Adrenal gland (tissue), 12 donors: Measurements from ENCODE around the gene CHST11. TPM values are rescaled to one million over a fixed set of nuclear protein-coding genes. Genes with fewer than 3 reads are reported as not detected.
"Not testable (repeated sequence)": the region's sequence is repeated elsewhere in the genome, so short reads cannot be mapped to it uniquely, and the experiment has no call there.

Experiments used
- DNase-seq, 7 donors: peaks; one replicate each; pipeline ENCODE4 v3.0.0-alpha.2; 2019 to 2020
- H3K27ac ChIP-seq, 5 donors: fragments of 200-600 bp; sonication (generic) in 4 of 5; 1 replicate in 3 of 5; 2 replicates in 2 of 5; pipeline versions ENCODE4 v1.5.1 to v1.8.0; 2016 to 2020; ENCODE audit warnings: mild to moderate bottlenecking in 1 of 5
- H3K27me3 ChIP-seq: fragments of 200-600 bp; 2 replicates; pipeline ENCODE4 v1.8.0; 2021
- H3K36me3 ChIP-seq, 2 donors: fragments of 200-600 bp; replicated peaks in 1 of 2; 1 replicate in 1 of 2; 2 replicates in 1 of 2; pipeline versions ENCODE4 v1.5.1 to v1.8.0; 2018 to 2022
- H3K4me1 ChIP-seq, 2 donors: fragments of 200-600 bp; replicated peaks in 1 of 2; 1 replicate in 1 of 2; 2 replicates in 1 of 2; pipeline versions ENCODE4 v1.5.1 to v1.8.0; 2018 to 2021
- H3K4me3 ChIP-seq, 4 donors: fragments of 200-600 bp; sonication (generic) in 3 of 4; one replicate each; pipeline ENCODE4 v1.5.1; 2016 to 2018
- H3K9me3 ChIP-seq, 3 donors: fragments of 200-600 bp; sonication (generic) in 1 of 3; replicated peaks in 1 of 3; 1 replicate in 2 of 3; 2 replicates in 1 of 3; pipeline versions ENCODE4 v1.5.1 to v1.8.0; 2016 to 2021
- POLR2A ChIP-seq, 2 donors: fragments of 450-650 bp; IDR thresholded peaks; one replicate each; pipeline ENCODE4 v1.6.1; 2017; ENCODE audit warnings: antibody characterized with exemption in 2 of 2, mild to moderate bottlenecking in 2 of 2, moderate library complexity in 1 of 2
- WGBS, 4 donors: extraction: QIAGEN DNeasy Blood & Tissue Kit in 2 of 4; methylation state at CpG; one replicate each; pipeline versions ENCODE4 v1.1.5 to v1.1.7; 2013 to 2017; 5-methylcytosine and 5-hydroxymethylcytosine counted together
- intact Hi-C, 2 donors: fragments of 100-400 bp; cut with DNase I; formaldehyde crosslinking; loops; one replicate each; pipeline versions ENCODE4 v1.14.1 to v1.15.0; 2022 to 2023
- polyA plus RNA-seq, 3 donors: library from polyadenylated mRNA; stranded (reverse); fragments of 200-250 nt in 2 of 3; fragments of 350-450 nt in 1 of 3; fragmentation: Illumina TruSeq in 1 of 3; extraction: RNeasy Lipid Tissue Mini Kit (QIAGEN cat#74804) in 1 of 3; gene quantifications; one replicate each; pipeline ENCODE4 v1.2.3, GENCODE V29; 2013 to 2014
- total RNA-seq, 9 donors: library from RNA; depleted of rRNA in 4 of 9; stranded (reverse); fragments of >200 nt in 4 of 9; fragments of 120-200 nt in 1 of 9; fragmentation: NEBNext Ultra II Directional in 1 of 9; extraction: Animal tissue kit (Norgen Biotek cat#: 25700) in 1 of 9; gene quantifications; one replicate each; pipeline versions ENCODE4 v1.1.0 to v1.2.4, GENCODE V29; 2013 to 2023
- TF ChIP-seq, protein P1 (sequence below), 6 experiments: fragments of 450-650 bp in 4 of 6; fragments of 200-600 bp in 2 of 6; sonication (generic) in 1 of 6; IDR thresholded peaks; 1 replicate in 5 of 6; 2 replicates in 1 of 6; pipeline versions ENCODE4 v1.5.1 to v1.8.0; 2016 to 2021; ENCODE audit warnings: antibody characterized with exemption in 6 of 6, mild to moderate bottlenecking in 2 of 6, moderate library complexity in 1 of 6
- donor health status: healthy with polysubstance abuse.
- donor health status: Bipolar disorder and iron deficiency.
- donor health status: DM: yes; HTN: yes; CAD: no.
- donor health status: DM: no; HTN: no; CAD: no.
- donor health status: DM: no; HTN: no; CAD: no.
- donor health status: DM: yes; HTN: yes; CAD: no.

The CHST11 gene
- total and polyA plus RNA-seq, 12 donors: 6.2 to 95.1 (median 29.8) TPM

DNA sequence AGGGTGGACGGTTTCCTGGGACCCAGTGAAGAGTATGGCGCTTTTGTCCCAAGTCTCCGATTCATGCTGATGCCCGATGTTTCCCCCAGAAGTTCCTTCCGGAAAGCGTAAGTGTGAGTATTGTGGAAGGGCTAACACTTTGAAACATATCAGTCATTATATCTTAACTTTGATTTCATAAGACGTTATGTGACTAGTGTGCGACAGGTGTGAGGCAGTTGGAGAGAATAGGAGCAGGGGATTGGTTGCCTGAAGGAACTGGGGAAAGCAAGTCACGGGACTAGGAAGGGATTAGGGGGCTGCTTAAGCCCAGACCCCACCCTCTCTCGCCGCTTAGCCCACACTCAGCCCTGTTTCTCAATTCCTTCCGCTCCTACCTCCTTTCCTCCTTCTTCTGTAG lies 154.9 kb downstream of the CHST11 start:
- Histone ChIP-seq H3K4me1 (peaks cover 0 to 10% of the 10 kb centered on the region in 2 donors), H3K9me3 (no peaks in the 10 kb centered on the region), H3K36me3 (no peaks in the 10 kb centered on the region), H3K4me3 (no peak overlapping the region), H3K27ac (no peak overlapping the region), H3K27me3 (no peaks in the 10 kb centered on the region)
- intact Hi-C loops: no loop called here
- TF ChIP-seq, protein P1, sequence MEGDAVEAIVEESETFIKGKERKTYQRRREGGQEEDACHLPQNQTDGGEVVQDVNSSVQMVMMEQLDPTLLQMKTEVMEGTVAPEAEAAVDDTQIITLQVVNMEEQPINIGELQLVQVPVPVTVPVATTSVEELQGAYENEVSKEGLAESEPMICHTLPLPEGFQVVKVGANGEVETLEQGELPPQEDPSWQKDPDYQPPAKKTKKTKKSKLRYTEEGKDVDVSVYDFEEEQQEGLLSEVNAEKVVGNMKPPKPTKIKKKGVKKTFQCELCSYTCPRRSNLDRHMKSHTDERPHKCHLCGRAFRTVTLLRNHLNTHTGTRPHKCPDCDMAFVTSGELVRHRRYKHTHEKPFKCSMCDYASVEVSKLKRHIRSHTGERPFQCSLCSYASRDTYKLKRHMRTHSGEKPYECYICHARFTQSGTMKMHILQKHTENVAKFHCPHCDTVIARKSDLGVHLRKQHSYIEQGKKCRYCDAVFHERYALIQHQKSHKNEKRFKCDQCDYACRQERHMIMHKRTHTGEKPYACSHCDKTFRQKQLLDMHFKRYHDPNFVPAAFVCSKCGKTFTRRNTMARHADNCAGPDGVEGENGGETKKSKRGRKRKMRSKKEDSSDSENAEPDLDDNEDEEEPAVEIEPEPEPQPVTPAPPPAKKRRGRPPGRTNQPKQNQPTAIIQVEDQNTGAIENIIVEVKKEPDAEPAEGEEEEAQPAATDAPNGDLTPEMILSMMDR (IDR thresholded peaks at IDR 0.05): no peak
- TF ChIP-seq POLR2A (IDR thresholded peaks at IDR 0.05): no peak
- no peak for DNase-seq
- WGBS, 4 donors: 96 to 98% (median 97%) methylated on average over 12 of the region's 12 CpGs

DNA sequence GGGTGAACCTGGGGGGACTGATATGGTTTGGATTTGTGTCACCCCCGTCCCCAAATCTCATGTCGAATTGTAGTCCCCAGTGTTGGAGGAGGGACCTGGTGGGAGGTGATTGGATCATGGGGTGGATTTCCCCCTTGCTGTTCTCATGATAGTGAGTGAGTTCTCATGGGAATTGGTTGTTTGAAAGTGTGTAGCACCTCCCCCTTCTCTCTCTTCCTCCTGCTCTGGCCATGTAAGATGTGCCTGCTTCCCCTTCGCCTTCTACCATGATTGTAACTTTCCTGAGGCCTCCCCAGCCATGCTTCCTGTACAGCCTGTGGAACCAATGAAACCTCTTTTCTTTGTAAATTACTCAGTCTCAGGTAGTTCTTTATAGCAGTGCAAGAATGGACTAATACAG lies 156.6 kb downstream of the CHST11 start:
- WGBS, 4 donors: 93 to 96% (median 95%) methylated on average over 3 of the region's 3 CpGs
- H3K9me3 ChIP-seq, H3K27ac ChIP-seq: not testable (repeated sequence)

DNA sequence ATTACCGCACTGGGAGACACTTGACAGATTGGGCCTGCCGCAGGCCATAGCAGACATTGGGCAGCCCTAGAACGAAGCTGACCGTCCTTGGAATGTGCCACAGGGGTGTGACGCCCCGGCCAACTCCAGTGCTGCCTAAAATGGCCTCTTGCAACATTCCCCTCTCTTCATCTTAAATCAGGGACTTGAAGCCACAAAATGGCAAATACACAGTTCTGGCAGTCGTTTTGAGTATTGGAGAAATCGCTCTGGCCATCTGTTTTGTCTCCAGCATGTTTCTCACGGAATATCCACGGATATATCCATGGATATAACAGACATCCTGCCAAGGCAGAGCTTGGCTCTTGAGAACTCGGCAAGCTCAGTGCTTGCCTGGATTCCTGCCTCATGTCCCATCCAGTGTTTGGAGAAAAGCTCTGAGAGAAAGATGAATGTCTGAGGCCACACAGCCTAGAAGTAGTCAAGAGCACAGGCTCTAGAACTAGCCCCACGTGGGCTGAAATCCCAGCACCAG lies 158.4 kb downstream of the CHST11 start:
- Histone ChIP-seq H3K4me1 (peaks cover under 1 to 6% of the 10 kb centered on the region in 2 donors), H3K27me3 (no peaks in the 10 kb centered on the region), H3K27ac (peak overlapping the region in 1 of 5 donors; percentile 41), H3K4me3 (no peak overlapping the region), H3K36me3 (no peaks in the 10 kb centered on the region), H3K9me3 (no peaks in the 10 kb centered on the region)
- intact Hi-C loops: no loop called here
- 62 to 72% (median 68%) methylated on average over 7 to 12 of the region's 12 CpGs for WGBS, 4 donors
- DNase-seq: peak in 6 of 7 donors; percentile 27 to 75 (median 62)
- TF ChIP-seq POLR2A (IDR thresholded peaks at IDR 0.05): no peak
- TF ChIP-seq, protein P1 (IDR thresholded peaks at IDR 0.05): no peak

More for the DNA sequence above, 156.6 kb downstream of the CHST11 start:
- DNase-seq, H3K36me3 ChIP-seq, H3K27me3 ChIP-seq, intact Hi-C loops, H3K4me3 ChIP-seq: not testable (repeated sequence)
- H3K4me1 ChIP-seq: peaks cover 0 to 10% of the 10 kb centered on the region in 2 donors

DNA sequence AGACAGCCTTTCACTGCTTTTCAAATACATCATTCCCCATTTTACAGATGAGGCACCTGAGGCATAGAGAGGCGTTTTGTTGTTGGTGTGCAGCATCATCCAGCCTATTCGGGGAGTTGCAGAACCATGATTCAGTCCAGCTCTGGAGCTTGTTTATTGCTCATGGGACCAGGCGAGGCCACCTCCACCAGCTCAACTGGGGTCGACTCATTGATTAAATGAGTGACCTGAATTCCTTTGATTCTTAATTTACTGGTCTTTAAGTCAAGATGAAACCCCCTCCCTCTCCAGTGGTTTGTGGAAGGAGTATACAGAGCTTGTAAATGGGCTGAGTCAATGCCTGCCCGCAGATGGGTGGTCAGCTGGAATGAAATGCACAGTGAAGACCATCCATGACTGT lies 161.9 kb downstream of the CHST11 start:
- H3K27ac ChIP-seq: no peak overlapping the region
- intact Hi-C loops: no loop called here
- H3K36me3 ChIP-seq: no peaks in the 10 kb centered on the region
- H3K9me3 ChIP-seq: no peaks in the 10 kb centered on the region
- WGBS, 4 donors: 82 to 92% (median 88%) methylated on average over 5 of the region's 5 CpGs
- H3K4me3 ChIP-seq: no peak overlapping the region
- TF ChIP-seq POLR2A (IDR thresholded peaks at IDR 0.05): no peak
- TF ChIP-seq, protein P1 (IDR thresholded peaks at IDR 0.05): no peak
- peaks cover 7 to 25% of the 10 kb centered on the region in 2 donors for H3K4me1 ChIP-seq
- H3K27me3 ChIP-seq: no peaks in the 10 kb centered on the region
- no peak for DNase-seq

DNA sequence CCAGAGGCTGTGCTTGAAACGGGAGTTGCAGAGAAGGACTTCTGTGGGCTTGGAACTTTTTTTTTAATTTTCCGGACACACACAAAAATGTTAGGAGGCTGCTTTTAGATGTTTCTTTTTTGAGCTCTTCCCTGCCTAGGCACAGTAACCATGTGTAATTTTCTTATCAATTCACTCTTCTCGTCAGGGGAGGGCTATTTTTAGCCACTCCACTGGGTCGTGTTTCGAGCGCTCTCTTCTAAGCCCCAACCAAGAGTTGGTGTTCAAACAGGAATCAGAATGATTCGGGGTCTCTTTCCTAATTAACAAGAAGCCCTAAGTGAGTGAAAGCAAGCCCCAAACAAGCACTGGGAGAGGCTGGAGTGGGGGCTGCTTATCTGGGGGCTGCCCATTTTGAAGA lies 162.6 kb downstream of the CHST11 start:
- WGBS, 4 donors: 84 to 93% (median 85%) methylated on average over 7 of the region's 7 CpGs
- Histone ChIP-seq H3K27ac (no peak overlapping the region), H3K9me3 (no peaks in the 10 kb centered on the region), H3K27me3 (no peaks in the 10 kb centered on the region), H3K4me3 (no peak overlapping the region), H3K36me3 (no peaks in the 10 kb centered on the region), H3K4me1 (peaks cover 7 to 25% of the 10 kb centered on the region in 2 donors)
- no peak for DNase-seq
- intact Hi-C loops: no loop called here
- TF ChIP-seq, protein P1 (IDR thresholded peaks at IDR 0.05): no peak
- no peak for TF ChIP-seq POLR2A (IDR thresholded peaks at IDR 0.05)
